Right lobe of liver (tissue), 6 donors: ENCODE measurements around the gene EXOC3. TPM values are rescaled to one million over a fixed set of nuclear protein-coding genes. Genes with fewer than 3 reads are reported as not detected.

Experiments
- ATAC-seq, 4 donors: fragments of 200-7000 bp; cut with Tn5 transposase; one replicate each; pipeline ENCODE4 v1.9.1; 2020; ENCODE audit warnings: mild to moderate bottlenecking in 4 of 4, moderate library complexity in 4 of 4
- DNase-seq, 3 donors: peaks; one replicate each; pipeline ENCODE4 v3.0.0-alpha.2; 2020
- H3K27ac ChIP-seq, 3 donors: fragments of 200-600 bp; one replicate each; pipeline ENCODE4 v1.8.0; 2022
- H3K27me3 ChIP-seq, 2 donors: fragments of 200-600 bp; one replicate each; pipeline ENCODE4 v1.8.0; 2022
- H3K36me3 ChIP-seq, 4 donors: fragments of 200-600 bp; sonication (generic) in 1 of 4; one replicate each; pipeline versions ENCODE4 v1.5.1 to v1.8.0; 2017 to 2022; ENCODE audit warnings: control low read depth in 1 of 4
- H3K4me1 ChIP-seq, 4 donors: fragments of 200-600 bp; sonication (generic) in 1 of 4; one replicate each; pipeline versions ENCODE4 v1.5.1 to v1.8.0; 2017 to 2022; ENCODE audit warnings: control low read depth in 1 of 4
- H3K4me3 ChIP-seq, 3 donors: fragments of 200-600 bp; one replicate each; pipeline ENCODE4 v1.8.0; 2022
- H3K9me3 ChIP-seq, 4 donors: fragments of 200-600 bp; sonication (generic) in 1 of 4; one replicate each; pipeline versions ENCODE4 v1.5.1 to v1.8.0; 2017 to 2022; ENCODE audit warnings: control low read depth in 1 of 4
- POLR2A ChIP-seq: fragments of 450-650 bp; IDR thresholded peaks from one replicate; pipeline ENCODE4 v1.6.1; 2017; ENCODE audit warnings: antibody characterized with exemption, mild to moderate bottlenecking
- WGBS: methylation state at CpG from one replicate; pipeline ENCODE4 v1.1.6; 2018; ENCODE audit warnings: low coverage, low lambda C conversion rate; ENCODE audit not compliant: insufficient coverage; ENCODE audit errors: missing lambda C conversion rate; 5-methylcytosine and 5-hydroxymethylcytosine counted together
- intact Hi-C, 2 donors: fragments of 100-400 bp; cut with DNase I; formaldehyde crosslinking; loops; one replicate each; pipeline versions ENCODE4 v1.11.2 to v1.14.1; 2022
- total RNA-seq, 6 experiments: library from RNA; depleted of rRNA in 2 of 6; stranded (reverse); fragments of >200 nt in 2 of 6; fragmentation: NEBNext Ultra II Directional in 3 of 6; extraction: Animal tissue kit (Norgen Biotek cat#: 25700) in 3 of 6; gene quantifications; one replicate each; pipeline versions ENCODE4 v1.1.0 to v1.2.4, GENCODE V29; 2016 to 2023
- TF ChIP-seq, protein P1 (sequence below), 4 donors: fragments of 200-600 bp in 3 of 4; fragments of 450-650 bp in 1 of 4; IDR thresholded peaks; one replicate each; pipeline versions ENCODE4 v1.5.1 to v1.8.0; 2016 to 2022; ENCODE audit warnings: antibody characterized with exemption in 4 of 4, mild to moderate bottlenecking in 2 of 4
- donor health status: DM: no; HTN: yes; CAD: no.
- donor health status: DM: no; HTN: no; CAD: no.
- donor health status: DM: no; HTN: no; CAD: no.
- donor health status: DM: no; HTN: yes; CAD: no.
- donor health status: DM: no; HTN: yes; CAD: no.

The EXOC3 gene
- total RNA-seq, 6 experiments from 2014 or later = 14.6 to 24.3 (median 20.0) TPM

DNA sequence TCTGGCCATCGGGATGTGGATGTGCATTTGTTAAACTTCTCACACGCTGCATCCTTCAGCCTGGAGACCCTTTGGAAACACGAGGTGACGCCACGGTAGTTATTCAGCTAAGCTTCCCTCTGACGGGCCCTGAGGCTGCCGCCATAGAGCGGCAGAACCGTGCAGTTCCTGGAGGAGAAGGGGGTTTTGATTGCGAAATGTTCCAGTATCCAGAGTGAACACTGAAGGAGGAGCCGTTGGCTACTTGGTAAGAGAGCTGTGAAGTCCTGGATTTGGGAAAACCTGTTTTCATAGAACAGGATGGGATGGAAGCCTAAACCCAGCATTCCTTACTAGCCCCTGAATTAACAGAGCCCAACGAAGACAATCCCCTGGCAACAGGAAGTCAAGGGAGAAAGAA is 23.0 kb upstream of the EXOC3 start:
- intact Hi-C loops = no loop called here
- Histone ChIP-seq H3K9me3 (no peaks in the 10 kb centered on the region), H3K4me1 (no peaks in the 10 kb centered on the region), H3K27me3 (no peaks in the 10 kb centered on the region), H3K4me3 (no peak overlapping the region), H3K27ac (no peak overlapping the region), H3K36me3 (no peaks in the 10 kb centered on the region)
- WGBS = 72% methylated on average over 10 of the region's 12 CpGs
- ATAC-seq (no peak), DNase-seq (no peak)
- TF ChIP-seq, protein P1, sequence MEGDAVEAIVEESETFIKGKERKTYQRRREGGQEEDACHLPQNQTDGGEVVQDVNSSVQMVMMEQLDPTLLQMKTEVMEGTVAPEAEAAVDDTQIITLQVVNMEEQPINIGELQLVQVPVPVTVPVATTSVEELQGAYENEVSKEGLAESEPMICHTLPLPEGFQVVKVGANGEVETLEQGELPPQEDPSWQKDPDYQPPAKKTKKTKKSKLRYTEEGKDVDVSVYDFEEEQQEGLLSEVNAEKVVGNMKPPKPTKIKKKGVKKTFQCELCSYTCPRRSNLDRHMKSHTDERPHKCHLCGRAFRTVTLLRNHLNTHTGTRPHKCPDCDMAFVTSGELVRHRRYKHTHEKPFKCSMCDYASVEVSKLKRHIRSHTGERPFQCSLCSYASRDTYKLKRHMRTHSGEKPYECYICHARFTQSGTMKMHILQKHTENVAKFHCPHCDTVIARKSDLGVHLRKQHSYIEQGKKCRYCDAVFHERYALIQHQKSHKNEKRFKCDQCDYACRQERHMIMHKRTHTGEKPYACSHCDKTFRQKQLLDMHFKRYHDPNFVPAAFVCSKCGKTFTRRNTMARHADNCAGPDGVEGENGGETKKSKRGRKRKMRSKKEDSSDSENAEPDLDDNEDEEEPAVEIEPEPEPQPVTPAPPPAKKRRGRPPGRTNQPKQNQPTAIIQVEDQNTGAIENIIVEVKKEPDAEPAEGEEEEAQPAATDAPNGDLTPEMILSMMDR (IDR thresholded peaks at IDR 0.05) = no peak
- TF ChIP-seq POLR2A = no peak

DNA sequence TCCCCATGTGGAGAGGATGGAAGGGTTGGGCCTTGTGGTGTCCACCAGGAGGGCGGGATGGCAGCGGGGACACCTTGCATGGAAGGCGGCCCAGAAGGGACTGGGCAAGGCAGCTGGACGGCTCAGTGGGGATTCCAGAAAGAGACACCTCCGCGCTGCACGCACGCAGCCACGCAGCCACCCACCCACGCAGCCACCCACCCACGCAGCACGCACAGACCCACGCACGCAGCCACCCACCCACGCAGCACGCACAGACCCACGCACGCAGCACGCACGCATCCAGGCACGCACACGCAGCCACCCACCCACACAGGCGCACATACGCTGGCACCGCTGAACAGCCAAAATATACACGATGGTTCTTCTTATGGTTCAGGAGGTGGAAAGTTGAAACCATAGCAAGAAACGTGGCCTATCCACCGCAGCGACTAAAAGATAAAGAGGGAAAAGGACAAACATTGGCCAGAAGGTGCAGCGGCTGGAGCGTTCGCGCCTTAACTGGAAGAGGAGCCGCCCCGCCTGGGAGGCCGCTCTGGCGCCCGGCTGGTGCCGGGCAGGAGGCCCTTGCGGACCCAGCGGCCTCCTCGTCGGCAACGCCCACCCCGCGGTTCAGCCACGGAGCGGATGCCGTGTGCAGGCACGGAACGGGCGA is 22.2 kb upstream of the EXOC3 start:
- ATAC-seq (peak in 1 of 4 donors; percentile 28), DNase-seq (no peak)
- Histone ChIP-seq H3K36me3 (no peaks in the 10 kb centered on the region), H3K27ac (no peak overlapping the region), H3K27me3 (no peaks in the 10 kb centered on the region), H3K4me1 (no peaks in the 10 kb centered on the region), H3K4me3 (no peak overlapping the region), H3K9me3 (no peaks in the 10 kb centered on the region)
- no peak for TF ChIP-seq POLR2A
- TF ChIP-seq, protein P1 (IDR thresholded peaks at IDR 0.05) = no peak
- 81% methylated on average over 18 of the region's 52 CpGs for WGBS
- intact Hi-C loops = no loop called here

DNA sequence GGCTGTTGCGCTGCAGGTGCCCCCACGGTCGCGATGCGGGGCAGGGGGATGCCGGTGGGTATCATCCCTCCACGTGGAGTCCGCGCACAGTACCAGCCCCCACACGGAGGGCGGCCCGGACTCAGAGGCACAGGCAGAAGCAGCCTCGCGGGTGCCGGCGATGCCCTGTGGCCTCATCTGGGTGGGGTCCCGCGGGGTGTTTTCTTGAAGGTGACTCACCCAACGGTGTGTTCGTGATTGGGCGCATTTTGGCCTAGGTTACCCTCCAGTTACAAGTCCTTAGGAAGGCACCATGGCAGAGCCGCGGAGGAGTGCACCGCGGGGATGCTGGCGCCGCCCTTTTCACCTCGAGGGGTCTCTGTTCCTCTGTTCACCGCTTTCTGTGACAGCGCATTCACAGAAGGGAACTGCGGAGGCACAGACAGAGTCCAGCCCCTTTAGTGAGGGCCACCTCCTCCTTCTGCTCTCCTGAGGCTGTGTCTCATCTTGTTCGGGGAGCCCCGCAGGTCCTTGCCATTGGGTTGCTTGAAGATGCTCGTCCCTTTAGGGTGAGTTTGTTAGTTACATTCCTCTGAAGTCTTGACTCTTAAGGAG is 21.6 kb upstream of the EXOC3 start:
- Histone ChIP-seq H3K4me1 (no peaks in the 10 kb centered on the region), H3K27me3 (no peaks in the 10 kb centered on the region), H3K4me3 (no peak overlapping the region), H3K27ac (no peak overlapping the region), H3K9me3 (no peaks in the 10 kb centered on the region), H3K36me3 (no peaks in the 10 kb centered on the region)
- WGBS = 80% methylated on average over 7 of the region's 34 CpGs
- ATAC-seq (no peak), DNase-seq (no peak)
- intact Hi-C loops = no loop called here
- no peak for TF ChIP-seq POLR2A
- TF ChIP-seq, protein P1 (IDR thresholded peaks at IDR 0.05) = no peak

DNA sequence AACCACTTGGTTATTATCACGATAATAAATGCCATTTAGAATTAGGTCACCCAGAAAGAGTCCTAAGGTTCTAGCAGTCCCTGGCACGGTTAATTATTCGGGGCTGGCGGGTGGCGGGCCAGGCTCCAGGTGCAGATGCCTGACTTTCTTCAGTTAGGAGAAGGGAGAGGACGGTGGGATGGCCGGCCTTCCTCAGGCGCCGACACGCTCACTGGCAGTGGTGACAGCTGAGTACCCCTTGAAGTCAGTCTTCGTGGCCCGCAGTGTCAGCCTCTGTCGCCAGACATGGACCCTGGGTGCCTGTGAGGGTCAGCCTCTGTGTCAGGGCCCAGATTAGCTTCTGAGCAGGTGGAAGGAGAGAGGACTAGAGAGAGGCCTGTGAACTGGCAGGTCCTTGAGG is 21.1 kb upstream of the EXOC3 start:
- no peaks in the 10 kb centered on the region for H3K27me3 ChIP-seq
- ATAC-seq (no peak), DNase-seq (no peak)
- H3K4me3 ChIP-seq = no peak overlapping the region
- H3K36me3 ChIP-seq = no peaks in the 10 kb centered on the region
- TF ChIP-seq, protein P1 (IDR thresholded peaks at IDR 0.05) = no peak
- TF ChIP-seq POLR2A = no peak
- 95% methylated on average over 5 of the region's 13 CpGs for WGBS
- H3K27ac ChIP-seq = no peak overlapping the region
- no peaks in the 10 kb centered on the region for H3K9me3 ChIP-seq
- no peaks in the 10 kb centered on the region for H3K4me1 ChIP-seq
- intact Hi-C loops = no loop called here
